ENCODE data around the gene LARP1B. TPM values are rescaled to one million over a fixed set of nuclear protein-coding genes. Genes with fewer than 3 reads are reported as not detected.
"Not testable (repeated sequence)": the region's sequence is repeated elsewhere in the genome, so short reads cannot be mapped to it uniquely, and the experiment has no call there.

The LARP1B gene
- total RNA-seq, 1 donor from 2014 or later: 11.4 TPM

DNA sequence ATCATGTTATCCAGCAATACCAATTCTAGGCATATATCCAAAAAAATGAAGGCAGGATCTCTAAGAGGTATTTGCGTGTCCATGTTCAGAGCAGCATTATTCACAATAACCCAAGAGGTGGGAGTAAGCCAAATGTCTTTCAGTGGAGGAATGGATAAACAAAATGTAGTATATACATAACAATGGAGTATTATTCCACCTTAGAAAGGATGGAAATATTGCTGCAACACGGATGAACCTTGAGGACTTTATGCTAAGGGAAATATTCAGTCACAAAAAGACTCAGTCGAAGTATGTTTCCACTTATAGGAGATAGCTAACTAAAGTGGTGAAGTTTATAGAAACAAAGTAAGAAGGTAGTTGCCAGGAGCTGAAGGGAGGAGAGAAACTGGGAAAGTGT, 74.3 kb downstream of the LARP1B start:
- DNase-seq (ENCODE audit: low read depth in 2 of 2): no peak

DNA sequence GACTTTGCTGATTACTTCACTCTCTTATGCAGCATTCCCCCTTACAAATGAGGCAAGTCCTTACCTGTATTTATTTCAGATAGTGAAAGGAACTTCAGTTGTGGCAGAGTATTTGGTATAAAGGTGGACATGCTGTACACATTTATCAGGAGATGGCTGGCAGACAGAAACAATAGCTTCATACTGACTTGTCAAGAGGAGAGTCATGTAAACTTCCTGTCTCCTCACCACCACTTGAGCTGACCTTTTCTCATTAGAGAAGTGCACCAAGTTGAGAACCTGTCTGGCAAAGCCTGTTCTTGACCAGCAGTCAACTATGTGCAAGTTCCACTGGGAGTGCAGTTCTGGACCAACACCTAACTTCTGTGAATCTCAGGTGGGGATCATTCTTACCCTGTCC, 80.8 kb downstream of the LARP1B start:
- peak in 1 of 2 donors; percentile 23 for DNase-seq (ENCODE audit: low read depth in 2 of 2)

DNA sequence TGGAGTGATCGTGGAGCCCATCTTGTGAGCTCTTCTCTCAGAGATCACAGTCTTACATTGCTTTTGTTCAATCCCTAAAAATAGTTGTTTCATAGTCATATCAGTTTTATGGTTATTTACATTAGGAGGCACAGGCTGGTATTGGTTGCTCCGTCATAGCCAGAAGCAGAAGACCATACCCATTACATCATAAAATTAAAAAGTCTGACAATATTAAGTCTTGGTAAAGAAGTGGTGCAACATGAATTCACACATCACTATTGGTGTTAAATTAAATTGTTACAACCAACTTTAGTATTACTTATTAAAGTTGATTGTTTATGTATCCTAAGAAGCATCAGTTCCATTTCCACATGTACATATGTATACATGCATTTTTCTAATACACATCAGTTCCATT, 84.6 kb downstream of the LARP1B start:
- no peak for DNase-seq (ENCODE audit: low read depth in 2 of 2)

DNA sequence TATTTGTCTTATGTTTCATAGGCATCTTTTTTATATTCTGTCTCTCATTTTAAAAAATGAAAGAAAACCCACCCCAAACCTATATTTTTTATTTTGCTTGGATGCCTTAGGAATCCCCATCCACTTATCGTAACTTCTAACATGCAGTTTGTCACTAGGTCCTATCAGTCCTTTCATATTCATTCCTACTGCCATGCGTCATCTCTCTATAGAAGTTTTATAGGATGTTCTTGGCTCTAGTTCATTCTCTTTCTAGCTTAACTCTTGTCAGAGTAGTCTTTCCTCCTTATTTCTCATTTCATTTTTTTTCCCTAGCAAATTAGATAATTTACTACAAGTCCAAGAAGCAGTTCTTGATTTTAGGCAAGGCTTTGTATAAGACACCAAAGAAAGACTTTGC, 92.7 kb downstream of the LARP1B start:
- DNase-seq (ENCODE audit: low read depth in 2 of 2): no peak

DNA sequence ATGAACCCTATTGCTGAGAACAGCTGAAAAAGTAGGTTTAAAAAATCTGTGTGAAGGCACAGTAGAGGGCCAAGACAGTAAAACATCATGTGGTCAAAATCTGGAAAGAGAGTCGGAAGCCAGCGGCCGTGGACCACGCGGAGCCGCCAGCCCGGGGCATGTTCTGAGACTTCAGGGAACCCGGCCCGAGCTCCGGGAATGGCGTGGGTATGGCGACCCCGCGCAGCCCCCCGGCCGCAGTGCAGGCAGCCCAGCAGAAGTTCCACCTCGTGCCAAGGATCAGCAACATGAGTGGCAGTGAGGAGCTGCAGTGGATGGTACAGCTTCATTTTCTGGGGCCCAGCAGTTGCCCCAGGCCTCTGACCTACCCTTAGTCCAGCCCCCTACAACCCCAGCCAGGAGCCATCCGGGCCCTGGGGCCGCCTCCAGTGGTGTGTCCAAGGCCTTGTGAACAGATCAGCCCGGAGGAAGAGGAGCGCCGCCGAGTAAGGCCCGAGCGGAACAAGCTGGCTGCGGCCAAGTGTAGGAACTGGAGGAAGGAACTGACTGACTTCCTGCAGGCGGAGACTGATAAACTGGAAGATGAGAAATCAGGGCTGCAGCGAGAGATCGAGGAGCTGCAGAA, 94.2 kb downstream of the LARP1B start:
- peak in 1 of 2 donors; percentile 64 for DNase-seq (ENCODE audit: low read depth in 2 of 2)

DNA sequence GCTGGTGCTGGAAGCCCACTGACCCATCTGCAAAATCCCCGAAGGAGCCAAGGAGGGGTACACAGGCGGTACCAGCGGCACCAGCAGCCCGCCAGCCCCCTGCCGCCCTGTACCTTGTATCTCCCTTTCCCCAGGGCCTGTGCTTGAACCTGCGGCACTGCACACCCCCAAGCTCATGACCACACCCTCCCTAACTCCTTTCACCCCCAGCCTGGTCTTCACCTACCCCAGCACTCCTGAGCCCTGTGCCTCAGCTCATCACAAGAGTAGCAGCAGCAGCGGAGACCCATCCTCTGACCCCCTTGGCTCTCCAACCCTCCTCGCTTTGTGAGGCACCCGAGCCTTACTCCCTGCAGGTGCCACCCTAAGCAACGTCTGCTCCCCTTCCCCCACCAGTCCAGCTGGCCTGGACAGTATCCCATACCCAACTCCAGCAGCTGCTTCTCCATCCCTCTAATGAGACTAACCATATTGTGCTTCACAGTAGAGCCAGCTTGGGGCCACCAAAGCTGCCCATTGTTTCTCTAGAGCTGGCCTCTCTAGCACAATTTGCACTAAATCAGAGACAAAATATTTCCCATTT, 94.9 kb downstream of the LARP1B start:
- DNase-seq (ENCODE audit: low read depth in 2 of 2): no peak

DNA sequence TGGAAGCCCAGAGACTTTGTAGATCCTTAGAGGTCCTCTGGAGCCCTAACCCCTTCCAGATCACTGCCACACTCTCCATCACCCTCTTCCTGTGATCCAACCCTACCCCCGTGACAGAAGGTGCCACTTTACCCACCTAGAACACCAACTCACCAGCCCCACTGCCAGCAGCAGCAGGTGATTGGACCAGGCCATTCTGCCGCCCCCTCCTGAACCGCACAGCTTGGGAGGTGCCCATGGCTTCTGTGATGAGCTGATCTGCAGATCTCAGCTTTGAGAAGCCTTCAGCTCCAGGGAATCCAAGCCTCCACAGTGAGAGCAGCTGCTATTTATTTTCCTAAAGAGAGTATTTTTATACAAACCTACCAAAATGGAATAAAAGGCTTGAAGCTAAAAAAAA, 95.4 kb downstream of the LARP1B start:
- DNase-seq (ENCODE audit: low read depth in 2 of 2): not testable (repeated sequence)

DNA sequence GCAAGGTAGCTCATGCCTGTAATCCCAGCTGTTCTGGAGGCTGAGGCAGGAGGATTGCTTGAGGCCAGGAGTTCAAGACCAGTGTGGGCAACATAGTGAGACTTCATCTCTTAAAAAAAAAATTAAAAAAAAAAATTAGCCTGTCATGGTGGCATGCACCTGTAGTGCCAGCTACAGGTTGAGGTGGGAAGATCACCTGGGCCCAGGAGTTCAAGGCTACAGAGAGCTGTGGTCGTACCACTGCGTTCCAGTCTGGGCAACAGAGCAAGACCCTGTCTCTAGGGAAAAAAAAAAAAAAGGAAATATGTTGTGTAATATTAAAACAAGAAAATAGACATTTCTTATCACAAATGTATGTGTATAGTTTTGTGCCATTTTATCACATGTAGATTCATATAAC, 97.8 kb downstream of the LARP1B start:
- no peak for DNase-seq (ENCODE audit: low read depth in 2 of 2)

DNA sequence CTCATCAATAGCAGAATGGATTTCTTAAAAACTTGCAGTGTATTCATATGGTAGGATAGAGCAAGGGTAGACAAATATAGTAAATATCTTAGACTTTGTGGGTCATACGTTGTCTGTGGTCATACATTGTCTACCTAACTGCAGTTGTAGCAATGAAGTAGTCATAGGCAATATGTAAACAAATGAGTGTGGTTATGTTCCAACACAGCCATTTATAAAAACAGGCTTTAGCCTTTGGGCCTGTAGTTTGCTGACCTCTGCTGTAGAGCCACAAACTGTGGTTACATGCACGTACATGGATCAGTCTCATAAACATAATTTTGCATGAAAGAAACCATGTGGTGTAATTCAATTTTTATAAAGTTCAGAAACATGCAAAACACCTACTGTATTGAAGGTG, 98.9 kb downstream of the LARP1B start:
- peak; percentile 25 to 71 for DNase-seq (ENCODE audit: low read depth in 2 of 2)

DNA sequence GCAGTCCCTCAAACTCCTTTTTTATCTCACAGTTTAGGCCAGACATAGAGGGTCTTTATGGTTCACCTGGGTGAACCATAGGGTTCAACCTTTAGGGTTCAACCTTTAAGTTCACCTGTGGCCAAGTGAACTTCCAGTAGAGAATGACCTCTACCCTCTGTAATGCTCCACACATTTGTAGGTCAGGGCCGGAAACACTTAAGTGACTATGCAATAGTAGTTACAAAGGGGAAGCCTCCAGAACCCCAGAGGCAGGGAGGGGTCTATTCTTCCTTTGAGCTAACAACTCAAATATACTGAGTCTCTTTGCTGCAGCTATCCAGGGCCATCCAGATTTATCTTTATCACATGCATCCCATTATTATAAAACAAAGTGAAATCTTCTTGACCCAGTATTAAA, 100.0 kb downstream of the LARP1B start:
- peak in 1 of 2 donors; percentile 12 for DNase-seq (ENCODE audit: low read depth in 2 of 2)

DNA sequence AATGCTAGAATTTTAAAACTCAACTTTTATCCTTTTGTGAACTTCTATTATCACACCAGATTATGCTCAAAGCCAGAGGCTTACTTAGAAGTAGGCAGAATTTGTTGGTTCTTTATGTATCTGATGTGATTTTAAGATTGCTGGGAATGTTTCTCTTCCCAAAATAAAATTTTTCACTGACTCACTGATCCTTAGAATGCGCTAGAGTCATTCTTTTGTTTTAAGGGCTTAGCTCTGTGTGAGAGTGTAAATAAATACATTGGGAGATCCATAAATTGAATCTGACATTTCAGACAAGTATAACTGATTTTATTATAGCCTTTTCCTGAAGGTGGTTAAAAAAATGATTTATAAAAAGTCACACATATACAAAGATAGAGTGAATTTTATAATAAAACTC, 101.3 kb downstream of the LARP1B start:
- DNase-seq (ENCODE audit: low read depth in 2 of 2): peak in 1 of 2 donors; percentile 53

DNA sequence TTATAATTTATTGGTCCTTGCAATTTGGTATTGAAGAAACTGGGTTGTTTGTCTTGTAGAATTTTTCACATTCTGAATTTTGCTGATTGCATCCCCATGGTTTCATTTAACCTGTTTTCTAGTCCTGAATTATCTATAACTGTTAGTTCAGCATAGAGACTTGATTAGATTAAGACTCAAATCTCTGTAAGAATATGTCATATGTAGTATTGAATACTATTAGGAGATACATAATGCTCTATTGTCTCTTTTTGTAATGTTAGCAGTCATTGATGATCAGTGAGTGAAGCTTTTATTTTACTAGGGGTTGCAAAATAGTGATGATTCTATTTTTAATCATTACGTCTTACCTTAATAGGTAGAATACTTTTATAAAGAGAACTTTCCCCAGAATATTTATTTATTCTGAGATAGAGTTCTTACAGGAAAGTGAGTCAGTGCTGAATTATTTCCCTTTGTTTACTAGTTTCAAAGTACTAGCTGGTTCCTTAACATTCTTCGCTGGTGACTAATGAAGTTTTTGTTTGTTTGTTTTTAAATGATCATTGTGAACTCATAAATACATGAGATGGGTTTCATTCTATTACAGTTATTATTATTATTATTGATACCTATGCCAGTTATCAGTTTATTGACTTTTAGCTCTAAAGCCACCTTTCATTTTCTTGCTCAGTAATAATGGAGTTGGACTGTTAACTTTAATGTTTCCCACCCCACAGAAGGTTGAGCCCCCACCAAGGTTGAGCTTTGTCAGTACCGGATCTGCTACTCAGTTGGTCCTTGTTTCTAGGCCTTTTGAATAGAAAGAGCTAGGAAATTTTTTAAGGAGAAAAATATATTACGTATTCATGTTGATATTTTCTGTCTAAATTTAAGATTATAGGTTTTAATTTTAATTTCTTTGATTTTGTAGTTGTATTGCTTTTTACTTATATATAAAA, 102.3 kb downstream of the LARP1B start:
- peak; percentile 27 to 86 for DNase-seq (ENCODE audit: low read depth in 2 of 2)

DNA sequence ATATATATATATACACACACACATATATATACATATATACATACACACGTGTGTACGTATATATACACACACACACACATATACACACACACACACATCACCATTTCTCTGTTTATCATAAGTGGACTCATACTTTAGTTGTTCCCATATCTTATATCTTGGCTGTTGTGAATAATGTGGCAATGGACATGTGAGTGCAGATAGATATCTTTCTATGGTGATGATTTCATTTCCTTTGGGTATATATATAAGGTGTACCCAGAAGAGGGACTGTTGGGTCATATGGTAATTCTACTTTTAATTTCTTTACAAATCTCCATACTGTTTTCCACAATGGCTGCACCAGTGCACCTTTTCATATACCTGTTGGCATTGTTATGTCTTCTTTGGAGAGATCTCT, 105.9 kb downstream of the LARP1B start:
- DNase-seq (ENCODE audit: low read depth in 2 of 2): no peak

DNA sequence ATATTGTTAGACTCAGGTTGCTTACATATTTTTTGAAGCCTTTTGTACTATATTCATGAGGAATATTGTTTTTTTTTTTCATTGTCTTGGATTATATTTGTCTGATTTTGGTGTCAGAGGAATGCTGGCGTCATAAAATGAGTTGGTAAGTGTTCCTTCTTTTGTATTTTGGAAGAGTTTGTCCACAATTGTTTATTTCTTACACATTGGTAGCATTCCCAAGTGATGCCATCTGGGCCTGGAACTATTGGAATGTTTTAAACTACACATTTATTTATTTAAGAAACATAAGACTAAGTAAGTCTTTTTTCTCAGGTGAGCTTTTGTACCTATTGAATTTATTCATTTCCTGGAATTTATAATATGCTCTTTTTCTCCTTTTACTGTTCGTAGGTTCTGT, 107.6 kb downstream of the LARP1B start:
- no peak for DNase-seq (ENCODE audit: low read depth in 2 of 2)

DNA sequence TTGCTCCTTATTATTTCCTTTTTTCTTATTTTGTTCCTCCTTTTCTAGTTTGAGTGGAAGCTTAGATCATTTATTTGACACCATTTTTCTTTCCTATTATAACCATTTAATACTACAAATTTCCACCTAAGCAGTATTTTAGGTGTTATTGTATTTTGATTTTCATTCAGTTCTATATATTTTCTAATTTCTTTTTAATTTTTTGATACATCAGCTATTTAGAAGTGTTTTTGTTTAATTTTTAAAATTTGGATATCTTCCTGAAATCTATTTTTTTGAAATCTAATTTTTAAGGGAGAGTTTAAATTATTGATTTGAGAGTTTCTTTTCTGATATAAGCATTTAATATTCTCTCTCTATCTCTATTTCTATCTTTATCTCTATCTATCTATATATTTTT, 108.1 kb downstream of the LARP1B start:
- no peak for DNase-seq (ENCODE audit: low read depth in 2 of 2)

DNA sequence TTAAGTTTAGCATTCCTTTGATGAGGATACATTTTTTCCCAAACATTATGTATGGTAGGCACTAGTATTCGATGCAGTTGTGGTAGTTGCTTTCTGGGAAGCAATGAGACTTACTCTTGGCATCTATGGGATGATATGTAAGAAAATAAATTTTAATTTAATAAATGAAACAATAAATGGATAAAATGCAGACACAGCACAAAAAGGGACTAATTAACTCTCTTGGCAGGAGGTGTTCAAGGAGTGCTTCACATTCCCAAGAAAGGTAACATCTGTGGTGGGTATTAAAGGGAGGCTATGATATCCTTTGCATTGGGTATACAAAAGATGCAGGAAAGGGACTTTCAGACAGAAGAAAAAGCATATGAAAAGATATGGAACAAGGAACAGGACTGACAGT, 115.5 kb downstream of the LARP1B start:
- DNase-seq (ENCODE audit: low read depth in 2 of 2): no peak

DNA sequence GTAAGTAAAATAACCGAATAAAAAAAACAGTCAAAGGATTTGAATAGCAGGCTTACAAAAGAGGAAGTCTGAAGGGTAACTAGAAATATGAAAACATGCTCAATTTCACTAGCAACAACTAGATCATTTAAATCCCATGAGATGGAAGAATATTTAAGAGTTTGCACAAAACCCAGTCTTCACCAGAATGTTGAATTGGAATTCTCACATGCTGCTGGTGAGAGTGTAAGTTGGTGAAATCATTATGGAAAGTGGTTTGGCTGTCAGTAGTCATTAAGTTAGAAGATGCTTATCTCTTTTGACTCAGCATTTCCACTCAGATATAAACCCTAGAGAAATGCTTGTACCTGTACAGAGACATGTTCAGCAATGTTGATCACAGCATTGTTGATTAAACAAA, 116.4 kb downstream of the LARP1B start:
- peak in 1 of 2 donors; percentile 20 for DNase-seq (ENCODE audit: low read depth in 2 of 2)

DNA sequence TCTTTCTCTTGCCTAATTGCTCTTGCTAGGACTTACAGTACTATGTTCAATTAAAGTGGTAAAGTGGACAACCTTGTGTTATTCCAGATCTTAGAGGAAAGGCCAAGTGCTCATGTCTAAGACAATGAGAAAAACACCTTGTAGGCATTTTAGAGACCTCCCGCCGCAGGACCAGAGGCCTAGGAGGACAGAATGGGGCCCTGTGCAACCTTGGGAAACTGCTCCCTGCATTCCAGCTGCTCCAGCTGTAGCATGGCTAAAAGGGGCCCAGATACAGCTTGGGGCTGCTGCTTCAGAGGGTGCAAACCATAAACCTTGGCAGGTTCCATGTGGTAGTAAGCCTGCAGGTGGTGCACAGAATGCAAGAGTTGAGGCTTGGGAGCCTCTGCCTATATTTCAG, 125.5 kb downstream of the LARP1B start:
- no peak for DNase-seq (ENCODE audit: low read depth in 2 of 2)

DNA sequence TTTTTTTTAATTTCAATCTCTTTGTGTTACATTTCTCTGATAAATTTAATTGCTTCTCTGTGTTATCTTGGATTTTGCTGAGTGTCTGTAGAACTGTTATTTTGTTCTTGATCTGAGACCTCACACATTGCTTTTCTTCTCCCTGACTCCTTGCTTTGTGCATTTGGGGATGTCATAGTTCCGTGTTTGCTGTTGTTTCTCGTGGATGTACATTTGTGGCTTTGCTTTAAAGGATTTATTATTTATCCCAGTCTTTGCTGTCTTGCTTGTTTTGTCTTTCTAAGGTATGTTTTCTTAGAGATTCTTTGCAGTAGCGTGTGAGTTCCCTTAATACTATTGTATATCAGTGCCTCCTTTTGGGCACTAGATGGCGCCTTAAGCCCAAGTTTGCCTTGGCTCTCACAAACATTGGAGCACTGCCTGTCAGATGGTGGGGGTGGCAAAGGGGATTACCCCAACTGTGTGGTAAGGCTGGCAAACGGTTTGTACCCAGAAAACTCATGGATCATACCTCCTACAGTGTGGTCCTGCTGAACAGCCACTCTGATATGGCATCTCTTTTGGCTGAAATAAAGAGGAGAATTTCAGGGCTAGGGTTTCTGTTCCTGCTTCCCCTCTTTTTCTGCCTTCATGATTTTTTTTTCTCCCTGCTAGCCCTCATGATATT, 130.1 kb downstream of the LARP1B start:
- DNase-seq (ENCODE audit: low read depth in 2 of 2): peak; percentile 42 to 77

DNA sequence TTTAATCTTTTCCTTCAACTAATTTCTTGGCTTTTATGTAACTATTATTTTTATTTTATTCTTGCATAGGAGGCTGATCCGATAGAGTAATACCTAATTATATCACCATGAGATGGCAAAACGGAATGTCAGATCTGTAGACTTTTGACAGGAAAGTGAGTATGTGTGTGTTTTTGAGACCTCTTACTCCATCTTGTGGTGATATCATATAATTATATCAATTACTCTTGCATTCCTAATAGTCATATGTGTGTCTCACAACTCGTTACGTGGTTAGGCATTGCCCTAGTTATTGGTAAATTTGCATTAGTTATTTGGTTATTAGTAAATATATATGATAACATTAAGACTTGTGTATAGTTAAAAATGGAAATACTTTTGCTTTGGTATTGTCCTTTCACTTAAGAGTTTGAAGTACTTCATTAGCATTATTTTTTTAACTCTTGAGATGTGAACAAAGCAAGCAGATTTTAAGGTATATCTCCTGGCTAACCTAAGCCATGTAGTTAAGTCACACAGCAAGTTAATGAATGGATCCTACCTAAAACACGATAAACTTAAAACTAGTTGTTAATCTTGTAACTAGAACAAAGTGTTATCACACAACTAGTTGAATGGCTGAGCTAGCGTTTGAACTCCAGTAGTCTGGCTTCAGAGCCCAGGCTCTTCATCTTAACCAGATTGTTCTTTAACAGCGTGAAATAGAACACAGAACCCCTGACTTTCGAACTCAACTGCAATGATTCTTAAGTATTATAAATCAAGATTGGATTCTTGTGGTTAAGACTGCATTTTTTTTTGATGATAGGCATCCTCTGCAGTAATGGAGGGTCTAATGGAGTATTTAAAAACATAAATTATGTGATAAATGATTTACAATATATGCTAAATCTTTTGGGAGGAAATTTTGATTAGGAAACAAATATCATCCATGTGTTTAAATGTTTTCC, 159.4 kb downstream of the LARP1B start:
- DNase-seq (ENCODE audit: low read depth in 2 of 2): peak; percentile 54 to 66

DNA sequence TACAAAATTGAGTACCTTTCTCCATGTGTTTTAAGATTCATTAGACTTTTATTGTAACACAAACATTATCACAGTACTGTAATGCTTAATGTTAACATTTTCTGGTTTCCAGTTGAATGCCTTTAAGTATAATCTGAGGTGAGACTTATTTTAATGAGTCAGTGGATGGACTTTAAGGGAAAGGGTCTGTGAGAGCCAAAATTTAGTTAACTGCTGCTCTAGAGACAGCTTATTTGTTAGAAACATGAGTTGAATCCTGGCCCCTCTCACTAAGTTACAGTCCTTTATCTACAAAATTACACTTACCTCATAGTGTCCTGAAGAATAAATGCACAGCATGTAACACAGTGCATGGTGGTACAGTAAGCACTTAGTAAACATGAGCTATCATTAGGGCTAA, 160.5 kb downstream of the LARP1B start:
- DNase-seq (ENCODE audit: low read depth in 2 of 2): no peak

Data from dermis microvascular lymphatic vessel endothelial cell (primary cell).